ENCODE results near the gene PYM1. TPM values are rescaled to one million over a fixed set of nuclear protein-coding genes. Genes with fewer than 3 reads are reported as not detected.

PYM1 gene
- total and polyA plus RNA-seq, 2 of the 4 experiments (the other 2 are of a cell fraction) = 26.5 to 27.8 TPM

DNA sequence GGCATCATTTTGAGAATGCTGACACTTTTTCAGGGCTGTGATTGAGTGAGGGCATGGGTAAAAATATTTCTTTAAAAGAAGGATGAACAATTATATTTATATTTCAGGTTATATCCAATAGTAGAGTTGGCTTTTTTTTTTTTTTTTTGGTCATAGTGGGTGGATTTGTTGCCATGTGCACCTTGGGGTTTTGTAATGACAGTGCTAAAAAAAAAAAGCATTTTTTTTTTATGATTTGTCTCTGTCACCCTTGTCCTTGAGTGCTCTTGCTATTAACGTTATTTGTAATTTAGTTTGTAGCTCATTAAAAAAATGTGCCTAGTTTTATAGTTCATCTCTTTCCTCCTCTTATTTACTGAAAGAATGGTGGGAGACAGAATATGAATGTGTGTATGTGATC lies 44.8 kb upstream of the PYM1 start:
- Histone ChIP-seq H4K5ac (ENCODE audit: low read depth, low read length) (peak overlapping the region; percentile 58), H4K91ac (ENCODE audit: insufficient read depth, low read depth, low read length) (peak overlapping the region; percentile 88), H3K9ac (ENCODE audit: low read depth, low read length) (peak overlapping the region; percentile 85), H2BK20ac (ENCODE audit: low read depth, low read length) (peak overlapping the region; percentile 2; the same call in 1 of the 2 replicates), H3K14ac (replicated peaks; ENCODE audit: low read depth, low read length) (peak overlapping the region; percentile 81), H3K9me3 (ENCODE audit: control insufficient read depth, insufficient read depth, low read length) (no peaks in the 10 kb centered on the region), H3K56ac (ENCODE audit: extremely low read depth, insufficient read depth, low read length) (peak overlapping the region; percentile 71), H4K8ac (ENCODE audit: low read depth in 2 of 2, low read length in 2 of 2) (peak overlapping the region; percentile 74 to 98; a peak in 3 of 4 replicates), H3K4me2 (ENCODE audit: low read depth, low read length) (peak overlapping the region; percentile 91), H2BK15ac (ENCODE audit: low read depth, low read length) (peak overlapping the region; percentile 99; the same call in 2 of the 3 replicates), H3K4ac (ENCODE audit: low read depth, low read length) (peak overlapping the region; percentile 97), H3K79me1 (ENCODE audit: low read depth in 1 of 2, low read length in 2 of 2) (peaks cover 7 to 67% of the 10 kb centered on the region in 2 experiments; a peak in 3 of 4 replicates), H2BK120ac (ENCODE audit: low read depth, low read length) (peak overlapping the region; percentile 84; the same call in 1 of the 2 replicates), H2AFZ (replicated peaks; ENCODE audit: low read length, poor library complexity) (no peak overlapping the region), H3K23ac (ENCODE audit: low read depth, low read length) (peak overlapping the region; percentile 97), H3K27ac (ENCODE audit: insufficient read depth, low read length) (peak overlapping the region; percentile 60), H2AK9ac (replicated peaks; ENCODE audit: low read depth, low read length, poor library complexity) (peak overlapping the region; percentile 86), H3K4me3 (ENCODE audit: insufficient read depth, low read depth, low read length) (peak overlapping the region; percentile 61), H4K20me1 (ENCODE audit: insufficient read depth, low read length) (peaks cover 6% of the 10 kb centered on the region; the same call in 1 of the 2 replicates), H3K27me3 (ENCODE audit: control insufficient read depth, insufficient read depth, low read length) (no peaks in the 10 kb centered on the region), H3K18ac (ENCODE audit: low read depth, low read length) (peak overlapping the region; percentile 58; the same call in 1 of the 2 replicates), H3K36me3 (ENCODE audit: control insufficient read depth, insufficient read depth, low read length) (peaks cover 5% of the 10 kb centered on the region), H2BK5ac (ENCODE audit: low read depth, low read length, poor library complexity, severe bottlenecking) (peak overlapping the region; percentile 98), H3K9me1 (ENCODE audit: insufficient read depth, low read length) (peaks cover 10% of the 10 kb centered on the region; the same call in 1 of the 2 replicates), H2AK5ac (ENCODE audit: low read depth, low read length) (peak overlapping the region; percentile 100), H3K4me1 (ENCODE audit: control insufficient read depth, insufficient read depth, low read length) (peaks cover 5% of the 10 kb centered on the region)
- ChIA-PET POLR2A (ENCODE audit: unreplicated experiment) (no interaction called here), CTCF (no interaction called here)
- in situ Hi-C loops (cut with MboI; ENCODE audit: low sequenced_read_pairs) = no loop called here
- no peak for TF ChIP-seq MAZ (IDR thresholded peaks at IDR 0.05; ENCODE audit: borderline replicate concordance, low read depth, low read length)
- TF ChIP-seq RFX5 (IDR thresholded peaks at IDR 0.05; ENCODE audit: low read depth, low read length) = no peak
- TF ChIP-seq, protein P1, sequence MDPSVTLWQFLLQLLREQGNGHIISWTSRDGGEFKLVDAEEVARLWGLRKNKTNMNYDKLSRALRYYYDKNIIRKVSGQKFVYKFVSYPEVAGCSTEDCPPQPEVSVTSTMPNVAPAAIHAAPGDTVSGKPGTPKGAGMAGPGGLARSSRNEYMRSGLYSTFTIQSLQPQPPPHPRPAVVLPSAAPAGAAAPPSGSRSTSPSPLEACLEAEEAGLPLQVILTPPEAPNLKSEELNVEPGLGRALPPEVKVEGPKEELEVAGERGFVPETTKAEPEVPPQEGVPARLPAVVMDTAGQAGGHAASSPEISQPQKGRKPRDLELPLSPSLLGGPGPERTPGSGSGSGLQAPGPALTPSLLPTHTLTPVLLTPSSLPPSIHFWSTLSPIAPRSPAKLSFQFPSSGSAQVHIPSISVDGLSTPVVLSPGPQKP (IDR thresholded peaks at IDR 0.05; ENCODE audit: borderline replicate concordance, low read depth, low read length) = no peak
- intact Hi-C loops (cut with micrococcal nuclease) = no loop called here
- ATAC-seq (ENCODE audit: low read depth) (no peak), DNase-seq (no peak)
- no TSS peak for BruUV-seq (replicated peaks)
- dilution Hi-C loops (cut with HindIII; ENCODE audit: low sequenced_read_pairs, unreplicated experiment) = no loop called here
- WGBS, 2 experiments (ENCODE audit: extremely low coverage in 2 of 2, insufficient read length in 1 of 2) = no CpG with 5 or more reads among the region's 1 CpG

Data from IMR-90 (cell line).